DOHH2 (cell line): ENCODE measurements around the gene MAP2K6.

Experiments
- H3F3A ChIP-seq: fragments of 200-600 bp; sonication (generic), shearing (Covaris generic); 2 replicates; pipeline ENCODE4 v1.6.0; 2016; ENCODE audit warnings: antibody characterized with exemption, mild to moderate bottlenecking; ENCODE audit not compliant: control insufficient read depth, insufficient read depth
- H3K27ac ChIP-seq: fragments of 200-600 bp; sonication (generic); 2 replicates; pipeline ENCODE4 v1.5.1; 2014; ENCODE audit warnings: low read depth, mild to moderate bottlenecking, low read length, moderate library complexity
- H3K27me3 ChIP-seq: fragments of 200-600 bp; sonication (generic); 2 replicates; pipeline ENCODE4 v1.6.1; 2014; ENCODE audit warnings: mild to moderate bottlenecking, low read length, mixed read lengths; ENCODE audit not compliant: control insufficient read depth
- H3K36me3 ChIP-seq: fragments of 200-600 bp; sonication (generic); 2 replicates; pipeline ENCODE4 v1.6.1; 2014; ENCODE audit warnings: mild to moderate bottlenecking, low read length, moderate library complexity, mixed read lengths; ENCODE audit not compliant: control insufficient read depth
- H3K4me1 ChIP-seq: fragments of 200-600 bp; sonication (generic); 2 replicates; pipeline ENCODE4 v1.6.1; 2014; ENCODE audit warnings: mild to moderate bottlenecking, low read length, mixed read lengths; ENCODE audit not compliant: control insufficient read depth
- H3K4me2 ChIP-seq: fragments of 200-600 bp; sonication (generic); 2 replicates; pipeline ENCODE4 v1.6.0; 2014; ENCODE audit warnings: mild to moderate bottlenecking, low read length, moderate library complexity
- H3K4me3 ChIP-seq: fragments of 200-600 bp; sonication (generic); 2 replicates; pipeline ENCODE4 v1.5.1; 2014; ENCODE audit warnings: mild to moderate bottlenecking, low read length, mixed read lengths
- H3K79me2 ChIP-seq: fragments of 200-600 bp; sonication (generic); 2 replicates; pipeline ENCODE4 v1.6.1; 2014; ENCODE audit warnings: mild to moderate bottlenecking, low read length, mixed read lengths; ENCODE audit not compliant: control insufficient read depth
- H3K9me2 ChIP-seq: fragments of 200-600 bp; sonication (generic); replicated peaks from 2 replicates; pipeline ENCODE4 v1.6.1; 2014; ENCODE audit warnings: mild to moderate bottlenecking, low read length, mixed read lengths; ENCODE audit not compliant: control insufficient read depth
- H3K9me3 ChIP-seq: fragments of 200-600 bp; sonication (generic); 2 replicates; pipeline ENCODE4 v1.6.1; 2014; ENCODE audit warnings: antibody characterized with exemption, low read length, mixed read lengths; ENCODE audit not compliant: control insufficient read depth, insufficient read depth
- H4K20me1 ChIP-seq: fragments of 200-600 bp; sonication (generic); 2 replicates; pipeline ENCODE4 v1.6.0; 2014; ENCODE audit warnings: low read depth, mild to moderate bottlenecking, antibody characterized with exemption, low read length, moderate library complexity; ENCODE audit not compliant: control insufficient read depth, insufficient read depth
- CTCF ChIP-seq: fragments of 200-600 bp; sonication (generic); IDR thresholded peaks from one replicate; pipeline ENCODE4 v1.5.1; 2014; ENCODE audit warnings: antibody characterized with exemption, mild to moderate bottlenecking, low read depth, low read length; ENCODE audit not compliant: poor library complexity, severe bottlenecking
- EZH2phosphoT487 ChIP-seq: fragments of 200-600 bp; sonication (generic); IDR thresholded peaks from 2 replicates; pipeline ENCODE4 v1.6.1; 2017; ENCODE audit warnings: borderline replicate concordance, mild to moderate bottlenecking, antibody characterized with exemption, low read length, moderate library complexity, mixed read lengths

Gene MAP2K6

GRCh38 chr17:69406941-69407340 lies 7.6 kb upstream of the MAP2K6 start:
- Histone ChIP-seq H3K4me2 (no peak overlapping the region), H3K27me3 (peaks cover 5% of the 10 kb centered on the region)
- TF ChIP-seq EZH2phosphoT487 (no peak), CTCF (no peak)

GRCh38 chr17:69407759-69408158 lies 6.7 kb upstream of the MAP2K6 start:
- Histone ChIP-seq H3K4me1 (no peaks in the 10 kb centered on the region), H3K36me3 (no peaks in the 10 kb centered on the region), H3F3A (no peaks in the 10 kb centered on the region), H3K27me3 (peaks cover 5% of the 10 kb centered on the region), H3K4me2 (no peak overlapping the region), H3K79me2 (no peaks in the 10 kb centered on the region), H4K20me1 (no peaks in the 10 kb centered on the region), H3K9me3 (no peaks in the 10 kb centered on the region), H3K27ac (no peak overlapping the region), H3K9me2 (no peaks in the 10 kb centered on the region), H3K4me3 (no peak overlapping the region)
- no peak for TF ChIP-seq EZH2phosphoT487

More at GRCh38 chr17:69406941-69407340, 7.6 kb upstream of the MAP2K6 start:
- Histone ChIP-seq H3K9me2 (no peaks in the 10 kb centered on the region), H3K4me1 (no peaks in the 10 kb centered on the region), H3K9me3 (no peaks in the 10 kb centered on the region), H3K4me3 (no peak overlapping the region), H3K79me2 (no peaks in the 10 kb centered on the region), H3K27ac (no peak overlapping the region), H4K20me1 (no peaks in the 10 kb centered on the region), H3K36me3 (no peaks in the 10 kb centered on the region), H3F3A (no peaks in the 10 kb centered on the region)

GRCh38 chr17:69410671-69411070 lies 3.8 kb upstream of the MAP2K6 start:
- Histone ChIP-seq H3K9me2 (no peaks in the 10 kb centered on the region), H3K4me3 (no peak overlapping the region), H3K4me1 (peaks cover 20% of the 10 kb centered on the region), H3K27me3 (no peaks in the 10 kb centered on the region), H3K79me2 (no peaks in the 10 kb centered on the region), H4K20me1 (no peaks in the 10 kb centered on the region), H3F3A (peaks cover 11% of the 10 kb centered on the region), H3K9me3 (no peaks in the 10 kb centered on the region), H3K36me3 (no peaks in the 10 kb centered on the region), H3K27ac (no peak overlapping the region), H3K4me2 (no peak overlapping the region)
- TF ChIP-seq EZH2phosphoT487 = no peak
- no peak for TF ChIP-seq CTCF

- H3K9me3 ChIP-seq = no peaks in the 10 kb centered on the region
- no peak overlapping the region for H3K27ac ChIP-seq
Observed at GRCh38 chr17:69411766-69412165, 2.7 kb upstream of the MAP2K6 start.

More at GRCh38 chr17:69411766-69412165, 2.7 kb upstream of the MAP2K6 start:
- Histone ChIP-seq H3K36me3 (no peaks in the 10 kb centered on the region), H3K4me3 (no peak overlapping the region), H3K27me3 (no peaks in the 10 kb centered on the region), H4K20me1 (no peaks in the 10 kb centered on the region), H3K79me2 (no peaks in the 10 kb centered on the region), H3K4me2 (no peak overlapping the region), H3K9me2 (no peaks in the 10 kb centered on the region), H3K4me1 (peaks cover 29% of the 10 kb centered on the region), H3F3A (peaks cover 14% of the 10 kb centered on the region)
- TF ChIP-seq CTCF = no peak
- TF ChIP-seq EZH2phosphoT487 = no peak
